Left colon (tissue), 2 donors: Measurements from ENCODE around the gene SPOCK2. TPM values are rescaled to one million over a fixed set of nuclear protein-coding genes. Genes with fewer than 3 reads are reported as not detected.
A peak's percentile ranks its signal among the peaks of the same experiment; 100 is the strongest.

Experiments used
- ATAC-seq: fragments of 200-7000 bp; cut with Tn5 transposase; one replicate; pipeline ENCODE4 v1.9.1; 2020; ENCODE audit warnings: mild to moderate bottlenecking, moderate library complexity
- DNase-seq, 2 donors: peaks; one replicate each; pipeline ENCODE4 v3.0.0-alpha.2; 2020
- intact Hi-C, 2 donors: fragments of 100-400 bp; cut with DNase I in 1 of 2; cut with micrococcal nuclease in 1 of 2; formaldehyde crosslinking; loops; one replicate each; pipeline versions ENCODE4 v1.11.2 to v1.14.0; 2022; cut with DNase I, micrococcal nuclease
- total RNA-seq, 2 donors: library from RNA; stranded (reverse); fragmentation: NEBNext Ultra II Directional; extraction: Animal tissue kit (Norgen Biotek cat#: 25700); gene quantifications; one replicate each; pipeline ENCODE4 v1.2.1, GENCODE V29; 2021
- donor health status: DM: no; HTN: no; CAD: no.
- donor health status: DM: yes; HTN: yes; CAD: no.

Gene SPOCK2
- total RNA-seq, 2 donors from 2014 or later: 2.3 to 4.5 TPM

- DNase-seq (peak; percentile 62 to 77), ATAC-seq (peak; percentile 97)
- intact Hi-C loops: no loop called here
These were observed 24.5 kb downstream of the SPOCK2 start for GRCh38 chr10:72063703-72064391.

- ATAC-seq (no peak), DNase-seq (no peak)
- intact Hi-C loops: no loop called here
These were observed 25.3 kb downstream of the SPOCK2 start for GRCh38 chr10:72062832-72063702.

- ATAC-seq: no peak
- no peak for DNase-seq
- intact Hi-C loops: no loop called here
These were observed 26.0 kb downstream of the SPOCK2 start for GRCh38 chr10:72062382-72062781.

- intact Hi-C loops: no loop called here
- ATAC-seq (no peak), DNase-seq (no peak)
These were observed 26.4 kb downstream of the SPOCK2 start for GRCh38 chr10:72061930-72062329.

- no peak for DNase-seq
- ATAC-seq: no peak
- intact Hi-C loops: no loop called here
These were observed 26.9 kb downstream of the SPOCK2 start for GRCh38 chr10:72061491-72061890.

- DNase-seq: no peak
- ATAC-seq: no peak
- intact Hi-C loops: no loop called here
These were observed 28.2 kb downstream of the SPOCK2 start for GRCh38 chr10:72059843-72060822.

- no peak for DNase-seq
- intact Hi-C loops: no loop called here
- no peak for ATAC-seq
These were observed 29.1 kb downstream of the SPOCK2 start for GRCh38 chr10:72058989-72059842.

- no peak for DNase-seq
- intact Hi-C loops: no loop called here
- no peak for ATAC-seq
These were observed 29.9 kb downstream of the SPOCK2 start for GRCh38 chr10:72058347-72058898.

- DNase-seq: no peak
- intact Hi-C loops: no loop called here
- no peak for ATAC-seq
These were observed 31.2 kb downstream of the SPOCK2 start for GRCh38 chr10:72056932-72057751.

GRCh38 chr10:72056113-72056512 is 32.2 kb downstream of the SPOCK2 start:
- ATAC-seq (no peak), DNase-seq (no peak)
- intact Hi-C loops: no loop called here

- no peak for DNase-seq
- intact Hi-C loops: no loop called here
- no peak for ATAC-seq
These were observed 34.7 kb downstream of the SPOCK2 start for GRCh38 chr10:72053690-72054089.

GRCh38 chr10:72050873-72051272 is 37.5 kb downstream of the SPOCK2 start:
- no peak for ATAC-seq
- intact Hi-C loops: no loop called here

GRCh38 chr10:72049969-72050781 is 38.2 kb downstream of the SPOCK2 start:
- intact Hi-C loops: loop anchor here (2.0 to 10.0 kb wide), 4 partner anchors 93 to 285 kb away; no protein-coding TSS in a partner anchor
- DNase-seq (no peak), ATAC-seq (no peak)

More at GRCh38 chr10:72050873-72051272, 37.5 kb downstream of the SPOCK2 start:
- no peak for DNase-seq

- no peak for ATAC-seq
- no peak for DNase-seq
- intact Hi-C loops: loop anchor here (2.0 to 10.0 kb wide), 4 partner anchors 93 to 285 kb away; no protein-coding TSS in a partner anchor
These were observed 38.9 kb downstream of the SPOCK2 start for GRCh38 chr10:72049472-72049871.

GRCh38 chr10:72048450-72049124 is 39.8 kb downstream of the SPOCK2 start:
- peak; percentile 79 to 95 for DNase-seq
- intact Hi-C loops: loop anchor here (2.0 to 10.0 kb wide), 4 partner anchors 92 to 286 kb away; no protein-coding TSS in a partner anchor
- peak; percentile 90 for ATAC-seq
